NCI-H2029 (cell line): ENCODE measurements around the gene IFI16.
"Not testable (repeated sequence)": the region's sequence is repeated elsewhere in the genome, so short reads cannot be mapped to it uniquely, and the experiment has no call there.

Experiments
- DNase-seq: peaks from one replicate; lab custom pipeline; 2025; lab: John Stamatoyannopoulos, UW

The IFI16 gene

GRCh38 chr1:159008744-159009188 is 941 bp upstream of the IFI16 start:
- DNase-seq: no peak

- DNase-seq: no peak
These were observed 420 bp upstream of the IFI16 start for GRCh38 chr1:159009287-159009686.

GRCh38 chr1:159010391-159010790 is 684 bp downstream of the IFI16 start:
- no peak for DNase-seq

- not testable (repeated sequence) for DNase-seq
These were observed 1.3 kb downstream of the IFI16 start for GRCh38 chr1:159011001-159011400.

GRCh38 chr1:159011751-159012150 is 2.0 kb downstream of the IFI16 start:
- no peak for DNase-seq

- DNase-seq: no peak
These were observed 2.8 kb downstream of the IFI16 start for GRCh38 chr1:159012495-159012894.

- no peak for DNase-seq
These were observed 4.4 kb downstream of the IFI16 start for GRCh38 chr1:159014003-159014571.

- DNase-seq: no peak
These were observed 5.1 kb downstream of the IFI16 start for GRCh38 chr1:159014851-159015250.

- no peak for DNase-seq
These were observed 5.8 kb downstream of the IFI16 start for GRCh38 chr1:159015440-159015909.

- DNase-seq: no peak
These were observed 14.0 kb downstream of the IFI16 start for GRCh38 chr1:159023723-159024122.

GRCh38 chr1:159025043-159025442 is 15.3 kb downstream of the IFI16 start:
- no peak for DNase-seq

- DNase-seq: not testable (repeated sequence)
These were observed 17.1 kb downstream of the IFI16 start for GRCh38 chr1:159026841-159027240.

GRCh38 chr1:159030311-159030710 is 20.6 kb downstream of the IFI16 start:
- no peak for DNase-seq

- no peak for DNase-seq
These were observed 21.3 kb downstream of the IFI16 start for GRCh38 chr1:159030877-159031447.

GRCh38 chr1:159040206-159040605 is 30.5 kb downstream of the IFI16 start:
- DNase-seq: no peak

GRCh38 chr1:159040893-159041724 is 31.4 kb downstream of the IFI16 start:
- no peak for DNase-seq

- DNase-seq: not testable (repeated sequence)
These were observed 36.8 kb downstream of the IFI16 start for GRCh38 chr1:159046486-159046885.

- no peak for DNase-seq
These were observed 41.7 kb downstream of the IFI16 start for GRCh38 chr1:159051436-159051835.

GRCh38 chr1:159054427-159054826 is 44.7 kb downstream of the IFI16 start:
- DNase-seq: no peak

- no peak for DNase-seq
These were observed 45.5 kb downstream of the IFI16 start for GRCh38 chr1:159055181-159055641.

GRCh38 chr1:159056069-159056698 is 46.5 kb downstream of the IFI16 start:
- DNase-seq: no peak

- DNase-seq: no peak
These were observed 49.0 kb downstream of the IFI16 start for GRCh38 chr1:159058751-159059150.
